HuH-7 (cell line): ENCODE data around the gene PBRM1.
A peak's percentile ranks its signal among the peaks of the same experiment; 100 is the strongest.
"Not testable (repeated sequence)": the region's sequence is repeated elsewhere in the genome, so short reads cannot be mapped to it uniquely, and the experiment has no call there.

Experiments used
- DNase-seq: peaks from one replicate; pipeline ENCODE4 v3.0.0; 2011; ENCODE audit warnings: low spot score

PBRM1 gene

GRCh38 chr3:52704611-52705437 lies 19.1 kb upstream of the PBRM1 start:
- DNase-seq: peak; percentile 18

DNA sequence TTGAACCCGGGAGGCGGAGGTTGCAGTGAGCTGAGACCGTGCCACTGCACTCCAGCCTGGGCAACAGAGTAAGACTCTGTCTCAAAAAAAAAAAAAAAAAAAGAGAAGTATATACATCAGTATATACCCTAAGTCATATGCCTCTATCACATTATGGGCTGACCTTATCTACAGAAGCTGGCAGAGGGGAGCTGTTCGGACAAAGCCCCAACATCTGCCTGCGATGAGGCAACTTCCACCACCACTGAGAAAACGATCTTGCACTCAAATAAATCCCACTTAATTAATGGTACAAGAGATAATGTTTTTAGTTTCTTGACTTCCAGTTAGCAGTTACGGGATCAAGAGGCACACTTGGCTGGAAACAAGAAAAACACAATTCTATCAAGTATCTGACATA lies 17.6 kb upstream of the PBRM1 start:
- no peak for DNase-seq

- DNase-seq: no peak
Observed at GRCh38 chr3:52697632-52697965, 11.9 kb upstream of the PBRM1 start.

GRCh38 chr3:52696830-52697631 lies 11.3 kb upstream of the PBRM1 start:
- DNase-seq: no peak

DNA sequence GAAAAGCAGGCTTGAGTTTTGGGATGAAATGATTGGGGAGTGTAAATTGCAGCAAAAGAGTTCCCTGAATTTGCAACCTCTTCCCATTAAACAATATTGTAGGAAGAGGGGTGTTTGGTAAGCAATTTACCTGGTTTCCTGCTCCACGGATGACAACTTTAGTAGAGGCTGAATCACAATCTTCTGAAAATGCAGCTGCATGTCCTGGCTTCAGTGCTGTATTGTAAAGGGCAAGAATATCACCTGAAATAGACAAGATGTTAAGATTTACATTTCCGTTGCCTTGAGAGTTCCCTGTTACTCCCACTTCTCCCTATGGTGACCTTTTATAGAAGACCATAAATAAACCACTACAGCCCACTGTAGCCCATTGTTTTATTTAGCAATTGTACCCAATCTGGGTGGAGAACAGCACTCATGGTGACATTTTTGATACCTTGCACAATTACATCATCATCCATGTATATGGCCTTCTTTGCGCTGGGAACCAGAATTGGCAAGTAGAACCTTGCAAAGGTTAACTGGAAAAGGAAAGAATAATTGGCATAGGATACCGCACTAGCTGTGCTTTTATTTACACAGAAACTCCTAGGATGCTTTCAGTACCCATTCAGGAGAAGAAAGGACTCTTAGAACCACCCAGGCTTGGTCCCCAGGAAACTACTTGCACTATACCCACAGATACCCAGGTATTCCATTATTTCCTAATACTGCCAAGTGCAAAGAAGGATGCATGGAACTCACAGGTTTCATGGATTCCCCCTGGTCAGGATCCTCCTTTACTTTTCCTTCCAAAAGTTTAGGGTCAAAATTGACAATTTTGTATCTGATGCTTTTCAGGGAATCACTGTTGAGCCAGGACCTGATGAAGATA lies 10.3 kb upstream of the PBRM1 start:
- DNase-seq: no peak

- no peak for DNase-seq
Observed at GRCh38 chr3:52694528-52695189, 8.9 kb upstream of the PBRM1 start.

DNA sequence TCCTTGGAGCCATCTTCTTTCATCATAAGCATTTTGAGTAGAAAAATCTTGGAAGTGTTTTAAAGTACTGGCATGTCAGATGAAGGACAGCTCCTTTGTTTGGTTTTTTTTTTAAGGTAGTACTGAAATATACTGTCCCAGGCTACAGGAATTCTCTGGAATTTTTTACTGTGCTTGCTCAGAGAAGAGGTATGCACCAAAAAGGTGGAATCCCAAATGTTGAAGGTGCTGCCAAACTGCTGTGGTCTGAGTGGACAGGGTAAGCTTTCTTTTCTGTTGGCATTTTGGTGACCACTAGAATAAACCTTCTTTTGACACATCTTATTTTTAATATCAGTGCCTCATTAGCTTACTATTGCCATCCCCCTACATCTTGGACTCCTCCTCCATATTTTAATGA lies 7.4 kb upstream of the PBRM1 start:
- no peak for DNase-seq

- DNase-seq: no peak
Observed at GRCh38 chr3:52690560-52690959, 4.8 kb upstream of the PBRM1 start.

DNA sequence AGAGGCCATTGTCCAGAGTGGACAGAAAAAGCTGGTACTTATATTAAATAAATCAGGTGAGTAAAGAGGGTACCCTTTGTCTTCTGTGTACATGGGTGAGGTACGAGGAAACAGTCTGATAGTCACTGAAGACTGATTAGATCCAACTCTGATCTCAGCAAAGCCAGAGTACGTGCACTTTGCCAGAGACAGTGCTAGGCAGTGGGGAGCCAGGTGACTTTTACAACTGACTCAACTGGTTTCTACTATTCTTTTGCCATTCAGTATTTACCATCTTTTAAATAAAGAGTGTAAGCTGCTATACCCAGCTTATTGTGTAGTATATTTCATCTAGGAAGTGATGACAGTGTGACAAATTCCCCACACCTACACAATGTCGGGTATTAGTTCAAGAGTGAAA lies 3.4 kb upstream of the PBRM1 start:
- no peak for DNase-seq

DNA sequence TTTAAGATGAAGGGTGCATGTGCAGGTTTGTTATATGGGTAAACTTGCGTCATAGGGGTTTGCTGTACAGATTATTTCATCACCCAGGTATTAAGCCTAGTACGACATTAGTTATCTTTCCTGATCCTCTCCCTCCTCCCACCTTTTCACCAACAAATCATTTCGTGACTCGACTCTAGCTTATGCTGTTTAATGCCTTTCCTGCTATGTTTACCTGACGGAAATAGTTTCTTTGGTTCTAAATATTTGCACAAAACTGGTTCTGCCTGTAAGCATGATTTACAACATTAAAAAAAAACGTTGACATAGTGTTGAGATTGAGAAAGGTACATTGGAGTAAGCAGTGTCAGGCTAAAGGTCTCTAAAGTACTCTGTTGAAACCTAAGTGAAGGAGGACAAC lies 2.6 kb upstream of the PBRM1 start:
- DNase-seq: no peak

DNA sequence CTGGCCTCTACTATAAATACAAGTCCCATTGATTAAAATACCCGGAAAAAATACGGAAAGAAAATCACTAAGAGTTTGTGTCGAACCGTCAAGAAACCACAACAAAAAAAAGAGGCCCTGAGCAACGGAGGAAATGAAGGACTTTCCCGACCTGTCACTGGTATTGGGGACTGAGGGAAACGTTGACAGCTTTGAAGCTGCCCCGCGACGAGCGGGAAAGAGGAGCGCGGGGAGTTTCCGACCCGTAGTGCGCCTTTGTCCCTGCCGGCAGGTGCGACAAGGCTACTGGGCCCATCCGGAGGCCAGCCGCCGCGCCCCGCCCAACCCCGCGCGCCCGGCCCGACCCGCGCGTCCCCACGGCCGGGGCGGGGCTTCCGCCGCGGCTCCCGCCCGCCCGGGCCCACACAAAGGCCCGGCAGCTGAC lies 416 bp downstream of the PBRM1 start:
- DNase-seq: peak; percentile 45

- no peak for DNase-seq
Observed at GRCh38 chr3:52684184-52684583, 1.5 kb downstream of the PBRM1 start.

- no peak for DNase-seq
Observed at GRCh38 chr3:52683611-52684010, 2.1 kb downstream of the PBRM1 start.

- DNase-seq: peak; percentile 30
Observed at GRCh38 chr3:52682016-52682415, 3.7 kb downstream of the PBRM1 start.

- no peak for DNase-seq
Observed at GRCh38 chr3:52681596-52681995, 4.1 kb downstream of the PBRM1 start.

GRCh38 chr3:52679811-52680210 lies 5.9 kb downstream of the PBRM1 start:
- no peak for DNase-seq

GRCh38 chr3:52679199-52679538 lies 6.5 kb downstream of the PBRM1 start:
- DNase-seq: no peak

DNA sequence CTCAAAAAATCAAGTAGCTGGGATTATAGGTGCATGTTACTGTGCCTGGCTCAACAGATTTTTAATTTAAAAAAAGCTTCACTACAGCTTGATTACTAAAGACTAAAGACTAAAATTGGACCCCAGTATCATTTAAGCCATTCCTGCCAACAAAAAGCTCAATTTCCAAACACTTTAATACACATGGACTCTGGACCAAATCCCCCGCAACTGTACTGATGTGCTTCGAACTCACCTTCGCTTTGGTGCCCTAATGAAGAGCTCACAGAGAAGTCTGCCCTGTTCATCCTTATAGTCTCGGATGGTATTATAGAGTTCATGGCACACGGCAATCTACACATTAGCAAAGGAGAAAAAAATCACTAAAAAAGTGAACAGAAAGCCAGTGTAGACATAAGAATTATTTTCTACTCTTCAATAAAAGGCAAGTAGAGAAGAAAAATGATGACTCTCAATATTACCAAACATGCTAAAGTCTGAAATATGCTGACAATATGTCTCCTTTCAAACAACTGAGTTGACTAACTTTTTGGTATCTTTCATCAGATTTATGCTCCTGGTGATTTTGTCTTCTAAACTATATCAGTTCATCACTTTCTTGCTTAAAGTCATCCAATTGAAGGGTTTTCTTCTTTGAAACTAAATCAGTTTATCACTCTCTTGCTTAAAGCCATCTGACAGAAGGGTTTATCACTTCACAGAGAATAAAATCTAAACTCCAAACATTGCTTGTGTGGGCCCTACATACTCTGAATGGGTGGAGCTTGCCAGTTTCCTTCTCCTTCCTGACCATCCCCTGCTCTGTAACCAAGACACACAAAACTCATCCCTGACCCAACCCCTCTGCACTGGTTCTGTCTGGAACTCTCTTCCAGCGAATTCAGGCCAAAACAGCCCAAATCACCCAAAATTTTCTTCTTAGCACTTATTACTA lies 7.2 kb downstream of the PBRM1 start:
- no peak for DNase-seq

DNA sequence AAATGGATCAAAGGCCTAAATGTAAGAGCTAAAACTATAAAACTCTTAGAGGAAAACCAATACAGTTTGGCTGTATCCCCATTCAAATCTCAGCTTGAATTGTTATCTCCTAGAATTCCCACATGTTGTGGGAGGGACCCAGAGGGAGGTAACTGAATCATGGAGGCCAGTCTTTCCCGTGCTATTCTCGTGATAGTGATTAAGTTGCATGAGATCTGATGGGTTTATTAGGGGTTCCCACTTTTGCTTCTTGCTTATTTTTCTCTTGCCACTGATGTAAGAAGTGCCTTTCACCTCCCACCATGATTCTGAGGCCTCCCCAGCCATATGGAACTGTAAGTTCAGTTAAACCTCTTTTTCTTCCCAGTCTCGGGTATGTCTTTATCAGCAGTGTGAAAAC lies 9.5 kb downstream of the PBRM1 start:
- not testable (repeated sequence) for DNase-seq

DNA sequence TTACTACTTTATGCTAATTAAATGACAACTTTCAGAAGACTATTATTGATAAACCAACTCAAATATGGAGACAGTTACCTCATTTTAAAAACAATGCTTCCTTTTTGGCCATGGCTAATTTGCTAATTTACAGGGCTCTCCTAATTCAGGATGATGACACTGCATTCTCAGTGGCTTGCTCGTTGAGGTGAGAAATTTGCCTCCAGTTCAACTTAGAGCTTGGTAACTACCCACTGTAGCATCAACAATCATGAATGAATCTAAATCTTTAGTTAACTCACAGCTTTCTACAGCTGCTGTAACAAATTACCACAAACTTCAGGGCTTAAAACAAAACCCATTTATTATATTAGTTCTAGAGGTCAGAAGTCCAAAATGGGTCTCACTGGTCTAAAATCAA lies 14.0 kb downstream of the PBRM1 start:
- no peak for DNase-seq
